A549 (cell line): ENCODE data around the gene NKD1. TPM values are rescaled to one million over a fixed set of nuclear protein-coding genes. Genes with fewer than 3 reads are reported as not detected.

ENCODE experiments used
- ATAC-seq, 2 experiments: fragments of 200-7000 bp in 1 of 2; fragments of >200 bp in 1 of 2; cut with Nextera tagmentation in 1 of 2; cut with Tn5 transposase in 1 of 2; 3 replicates each; pipeline versions ENCODE4 v1.8.0 to v1.9.1; 2018 to 2020; ENCODE audit warnings: mild to moderate bottlenecking in 1 of 2, moderate library complexity in 1 of 2
- CTCF ChIA-PET: fragments of 300-600 bp; sonication (Branson Sonifier 250); formaldehyde crosslinking; extraction: SDS; loops from one replicate; lab custom pipeline; 2021; ENCODE audit warnings: antibody characterized with exemption, inconsistent platforms; lab: Yijun Ruan, JAX
- POLR2A ChIA-PET: fragments of 350-600 bp; formaldehyde crosslinking; extraction: SDS; loops from one replicate; lab custom pipeline; 2021; ENCODE audit warnings: antibody characterized with exemption, inconsistent platforms; lab: Yijun Ruan, JAX
- DNase-seq, 2 experiments: peaks; one replicate each; pipeline versions ENCODE4 v3.0.0 to v3.0.0-alpha.2; 2011 to 2016; ENCODE audit warnings: low read depth in 1 of 2, low spot score in 1 of 2
- FAIRE-seq: peaks from 2 replicates; lab custom pipeline; 2011; peaks lifted over from hg19 to GRCh38; lab: Jason Lieb, UNC
- H3K27ac ChIP-seq, 2 experiments: fragments of >200 bp; sonication (Bioruptor Twin); formaldehyde crosslinking; 3 replicates each; pipeline ENCODE4 v1.5.1; 2016 to 2017
- H3K4me1 ChIP-seq: fragments of >200 bp; sonication (Bioruptor Twin); formaldehyde crosslinking; 3 replicates; pipeline ENCODE4 v1.6.1; 2016
- H3K4me2 ChIP-seq: fragments of >200 bp; sonication (Bioruptor Twin); formaldehyde crosslinking; 3 replicates; pipeline ENCODE4 v1.6.1; 2016
- H3K4me3 ChIP-seq: fragments of >200 bp; sonication (Bioruptor Twin); formaldehyde crosslinking; 3 replicates; pipeline ENCODE4 v1.5.1; 2016
- H3K9me3 ChIP-seq: fragments of >200 bp; sonication (Bioruptor Twin); formaldehyde crosslinking; 3 replicates; pipeline ENCODE4 v1.6.1; 2016
- BCL3 ChIP-seq: fragments of >200 bp; sonication (Bioruptor Twin); formaldehyde crosslinking; IDR thresholded peaks from 3 replicates; pipeline ENCODE4 v1.6.1; 2016
- BHLHE40 ChIP-seq: IDR thresholded peaks from 2 replicates; pipeline ENCODE4 v1.6.1; 2012; ENCODE audit warnings: low read depth, low read length, inconsistent platforms
- CBX2 ChIP-seq: fragments of 200-600 bp; sonication (generic); IDR thresholded peaks from 2 replicates; pipeline ENCODE4 v1.6.1; 2016; ENCODE audit warnings: low read depth, mild to moderate bottlenecking, borderline replicate concordance
- CEBPB ChIP-seq, 2 experiments: fragments of >200 bp in 1 of 2; sonication (Bioruptor Twin) in 1 of 2; formaldehyde crosslinking in 1 of 2; IDR thresholded peaks; 2 replicates each; pipeline ENCODE4 v1.6.1; 2012 to 2016
- CHD4 ChIP-seq: fragments of 200-600 bp; sonication (generic); IDR thresholded peaks from 2 replicates; pipeline ENCODE4 v1.6.1; 2016; ENCODE audit warnings: antibody characterized with exemption, mild to moderate bottlenecking, borderline replicate concordance
- CTCF ChIP-seq: fragments of >200 bp; sonication (Bioruptor Twin); formaldehyde crosslinking; IDR thresholded peaks from 3 replicates; pipeline ENCODE4 v1.5.1; 2016
- ESRRA ChIP-seq: fragments of 150-350 bp; IDR thresholded peaks from 2 replicates; pipeline ENCODE4 v1.6.1; 2014; ENCODE audit warnings: mild to moderate bottlenecking, low read length, borderline replicate concordance
- HOXA7 ChIP-seq: fragments of 250-450 bp; sonication (Bioruptor Pico); IDR thresholded peaks from 2 replicates; pipeline ENCODE4 v1.5.0; 2020; ENCODE audit warnings: mild to moderate bottlenecking, moderate library complexity
- JUN ChIP-seq, 2 experiments: fragments of >200 bp; sonication (Bioruptor Twin); formaldehyde crosslinking; IDR thresholded peaks; 2 replicates in 1 of 2; 3 replicates in 1 of 2; pipeline ENCODE4 v1.6.1; 2016 to 2017
- KDM1A ChIP-seq: fragments of 200-600 bp; sonication (generic); IDR thresholded peaks from 2 replicates; pipeline ENCODE4 v1.6.1; 2016; ENCODE audit warnings: low read depth, mild to moderate bottlenecking
- MAFK ChIP-seq: fragments of 450-650 bp; IDR thresholded peaks from 2 replicates; pipeline ENCODE4 v1.6.1; 2014; ENCODE audit not compliant: partially characterized antibody
- PHF8 ChIP-seq: fragments of 200-600 bp; sonication (generic); IDR thresholded peaks from 2 replicates; pipeline ENCODE4 v1.6.1; 2016; ENCODE audit warnings: low read depth, mild to moderate bottlenecking, antibody characterized with exemption, moderate library complexity, borderline replicate concordance
- RAD21 ChIP-seq, 2 experiments: fragments of >200 bp in 1 of 2; sonication (Bioruptor Twin) in 1 of 2; formaldehyde crosslinking in 1 of 2; IDR thresholded peaks in 1 of 2; conservative IDR thresholded peaks in 1 of 2; 2 replicates in 1 of 2; 3 replicates in 1 of 2; pipeline ENCODE4 v1.6.1; 2012 to 2018; ENCODE audit warnings: inconsistent platforms in 1 of 2
- RCOR1 ChIP-seq: fragments of 150-350 bp; IDR thresholded peaks from 2 replicates; pipeline ENCODE4 v1.6.1; 2014; ENCODE audit warnings: antibody characterized with exemption, low read length, low read depth
- REST ChIP-seq: fragments of 200-600 bp; sonication (generic); IDR thresholded peaks from 2 replicates; pipeline ENCODE4 v1.6.1; 2016; ENCODE audit warnings: antibody characterized with exemption, mild to moderate bottlenecking, moderate library complexity
- SMC3 ChIP-seq: fragments of >200 bp; sonication (Bioruptor Twin); formaldehyde crosslinking; IDR thresholded peaks from 3 replicates; pipeline ENCODE4 v1.6.1; 2018; ENCODE audit warnings: inconsistent platforms
- TP53 ChIP-seq: fragments of 250-450 bp; sonication (Bioruptor Pico); IDR thresholded peaks from 2 replicates; pipeline ENCODE4 v1.5.0; 2021; ENCODE audit warnings: mild to moderate bottlenecking, moderate library complexity
- USF2 ChIP-seq: fragments of 450-650 bp; IDR thresholded peaks from 2 replicates; pipeline ENCODE4 v1.6.1; 2014; ENCODE audit warnings: antibody characterized with exemption
- ZSCAN20 ChIP-seq: fragments of 250-450 bp; sonication (Bioruptor Pico); IDR thresholded peaks from 2 replicates; pipeline ENCODE4 v1.8.0; 2022; ENCODE audit warnings: mild to moderate bottlenecking, moderate library complexity
- WGBS: methylation state at CpG from one replicate; pipeline ENCODE4 v1.1.6; 2017; ENCODE audit errors: missing lambda C conversion rate; 5-methylcytosine and 5-hydroxymethylcytosine counted together
- polyA plus RNA-seq, 4 experiments: library from polyadenylated mRNA; depleted of rRNA in 3 of 4; stranded (reverse); fragments of >200 nt; fragmentation: RNase III in 1 of 4; extraction: RNeasy Plus Mini Kit Qiagen cat#74134 plus additional on column Dnase treatment in 1 of 4; gene quantifications; 2 replicates in 3 of 4; 3 replicates in 1 of 4; pipeline ENCODE4 v1.2.3, GENCODE V29; 2011 to 2017

NKD1 gene
- polyA plus RNA-seq, 2 of the 4 experiments (the other 2 are of a cell fraction): 0.10 to 0.19 TPM

- no peak for DNase-seq
- H3K27ac ChIP-seq: no peak overlapping the region
- no peak overlapping the region for H3K4me3 ChIP-seq
- ChIA-PET CTCF (no interaction called here), POLR2A (no interaction called here)
- WGBS: 14% methylated on average over 5 of the region's 5 CpGs
- H3K9me3 ChIP-seq: 0 out of 3 replicates have a peak, but pooled peaks cover 2% of the 10 kb centered on the region
- FAIRE-seq: no peak
- TF ChIP-seq ZSCAN20 (CRISPR knock-in tag) (no peak), CBX2 (no peak), ESRRA (no peak), BCL3 (no peak), MAFK (peak; percentile 22), REST (no peak), CHD4 (no peak), JUN (IDR thresholded peaks at IDR 0.05) (no peak)
- TF ChIP-seq, all 56 proteins: peak for 1
- no peaks in the 10 kb centered on the region for H3K4me1 ChIP-seq
- no peak overlapping the region for H3K4me2 ChIP-seq
- ATAC-seq: no peak
These were observed 25.9 kb upstream of the NKD1 start for GRCh38 chr16:50522324-50522723.

GRCh38 chr16:50523710-50524109 is 24.5 kb upstream of the NKD1 start:
- no peak overlapping the region for H3K4me3 ChIP-seq
- no peak for FAIRE-seq
- no peak overlapping the region for H3K27ac ChIP-seq
- ChIA-PET CTCF (interaction anchor here (1.2 kb wide), 1 partner anchor 142 kb away, joined by 3 read pairs; no protein-coding TSS in a partner anchor), POLR2A (no interaction called here)
- no peak overlapping the region for H3K4me2 ChIP-seq
- no peaks in the 10 kb centered on the region for H3K9me3 ChIP-seq
- ATAC-seq: no peak
- H3K4me1 ChIP-seq: no peaks in the 10 kb centered on the region
- no peak for DNase-seq
- 49% methylated on average over 6 of the region's 7 CpGs for WGBS
- TF ChIP-seq KDM1A (no peak), PHF8 (no peak), SMC3 (no peak), USF2 (no peak), BCL3 (no peak), RAD21 (conservative IDR thresholded peaks at IDR 0.05 in 1 of 2, IDR thresholded peaks at IDR 0.05 in 1 of 2) (no peak), CTCF (no peak), HOXA7 (no peak), BHLHE40 (no peak), CEBPB (IDR thresholded peaks at IDR 0.05) (no peak), TP53 (CRISPR knock-in tag) (no peak), RCOR1 (no peak), CBX2 (no peak)
